NB4 (cell line): ENCODE data around the gene IL18RAP.

Experiments
- MAX ChIP-seq: IDR thresholded peaks from 2 replicates; pipeline ENCODE4 v1.6.1; 2011; ENCODE audit warnings: low read depth, low read length
- POLR2A ChIP-seq: IDR thresholded peaks from 2 replicates; pipeline ENCODE4 v1.6.1; 2011; ENCODE audit warnings: mild to moderate bottlenecking; ENCODE audit not compliant: insufficient read length; ENCODE audit errors: extremely low read depth
- TF ChIP-seq, protein P1 (sequence below): IDR thresholded peaks from one replicate; pipeline ENCODE4 v1.5.1; 2012; ENCODE audit warnings: low read depth, low read length

DNA sequence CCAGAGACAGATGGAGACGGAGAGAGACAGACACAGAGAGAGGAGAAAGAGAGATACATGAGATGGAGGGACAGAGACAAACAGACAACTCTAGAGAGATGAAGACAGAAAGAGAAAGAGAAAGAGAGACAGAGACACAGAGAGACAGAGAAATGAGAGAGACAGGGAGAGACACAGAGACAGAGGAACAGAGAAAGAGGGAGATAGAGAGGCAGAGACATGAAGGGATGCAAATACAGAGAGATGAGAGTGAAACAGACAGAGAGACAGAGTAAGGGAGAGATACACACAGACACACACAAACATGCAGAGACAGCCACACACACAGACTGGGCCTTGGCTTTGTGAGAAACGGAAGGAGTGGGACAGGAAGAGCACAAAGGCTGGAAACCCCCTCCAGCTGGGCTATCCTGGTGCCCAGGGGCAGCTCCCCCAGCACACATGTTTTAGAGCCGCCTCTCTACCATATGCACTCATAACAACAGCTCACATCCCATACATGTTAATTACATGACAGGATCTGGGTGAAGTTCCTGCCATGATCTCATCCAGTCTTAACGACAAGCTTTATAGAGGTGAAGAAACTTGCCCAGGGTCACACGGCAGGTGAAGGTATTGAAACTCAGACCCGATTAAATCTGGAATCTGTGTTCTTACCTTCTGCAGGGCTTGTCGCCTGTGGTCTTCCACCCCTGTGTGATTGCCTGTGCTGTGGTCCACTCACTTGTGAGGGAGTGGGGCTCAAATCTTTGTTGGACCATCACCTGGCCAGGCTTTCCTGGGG is 35.0 kb upstream of the IL18RAP start:
- TF ChIP-seq, protein P1, sequence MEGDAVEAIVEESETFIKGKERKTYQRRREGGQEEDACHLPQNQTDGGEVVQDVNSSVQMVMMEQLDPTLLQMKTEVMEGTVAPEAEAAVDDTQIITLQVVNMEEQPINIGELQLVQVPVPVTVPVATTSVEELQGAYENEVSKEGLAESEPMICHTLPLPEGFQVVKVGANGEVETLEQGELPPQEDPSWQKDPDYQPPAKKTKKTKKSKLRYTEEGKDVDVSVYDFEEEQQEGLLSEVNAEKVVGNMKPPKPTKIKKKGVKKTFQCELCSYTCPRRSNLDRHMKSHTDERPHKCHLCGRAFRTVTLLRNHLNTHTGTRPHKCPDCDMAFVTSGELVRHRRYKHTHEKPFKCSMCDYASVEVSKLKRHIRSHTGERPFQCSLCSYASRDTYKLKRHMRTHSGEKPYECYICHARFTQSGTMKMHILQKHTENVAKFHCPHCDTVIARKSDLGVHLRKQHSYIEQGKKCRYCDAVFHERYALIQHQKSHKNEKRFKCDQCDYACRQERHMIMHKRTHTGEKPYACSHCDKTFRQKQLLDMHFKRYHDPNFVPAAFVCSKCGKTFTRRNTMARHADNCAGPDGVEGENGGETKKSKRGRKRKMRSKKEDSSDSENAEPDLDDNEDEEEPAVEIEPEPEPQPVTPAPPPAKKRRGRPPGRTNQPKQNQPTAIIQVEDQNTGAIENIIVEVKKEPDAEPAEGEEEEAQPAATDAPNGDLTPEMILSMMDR: no peak
- TF ChIP-seq POLR2A: no peak
- no peak for TF ChIP-seq MAX
